Trophoblast cell (in vitro differentiated cells and primary cell): ENCODE measurements around the gene CHAMP1.
"Not testable (repeated sequence)": the region's sequence is repeated elsewhere in the genome, so short reads cannot be mapped to it uniquely, and the experiment has no call there.

Experiments
- DNase-seq, 2 donors: peaks; one replicate each; pipeline ENCODE4 v3.0.0-alpha.2; 2016
- H2AFZ ChIP-seq: 2 replicates; pipeline ENCODE4 v1.6.1; 2013; ENCODE audit warnings: low read length, moderate library complexity, mild to moderate bottlenecking; ENCODE audit not compliant: insufficient read depth, poor library complexity
- H2AK5ac ChIP-seq: 2 replicates; pipeline ENCODE4 v1.6.1; 2013; ENCODE audit warnings: mild to moderate bottlenecking, low read length
- H2BK120ac ChIP-seq: 2 replicates; pipeline ENCODE4 v1.6.1; 2013; ENCODE audit warnings: low read length, mild to moderate bottlenecking, moderate library complexity; ENCODE audit not compliant: insufficient read depth, poor library complexity
- H2BK12ac ChIP-seq: 2 replicates; pipeline ENCODE4 v1.6.1; 2013; ENCODE audit warnings: mild to moderate bottlenecking, low read length, moderate library complexity
- H2BK5ac ChIP-seq: 2 replicates; pipeline ENCODE4 v1.6.1; 2013; ENCODE audit warnings: low read length, low read depth, moderate library complexity, mild to moderate bottlenecking; ENCODE audit not compliant: poor library complexity
- H3K14ac ChIP-seq: 2 replicates; pipeline ENCODE4 v1.6.1; 2013; ENCODE audit warnings: mild to moderate bottlenecking, low read length
- H3K18ac ChIP-seq: 2 replicates; pipeline ENCODE4 v1.6.1; 2013; ENCODE audit warnings: mild to moderate bottlenecking, low read length
- H3K23ac ChIP-seq: 2 replicates; pipeline ENCODE4 v1.6.1; 2013; ENCODE audit warnings: low read length
- H3K27ac ChIP-seq: 2 replicates; pipeline ENCODE4 v1.5.1; 2013; ENCODE audit warnings: low read depth, mild to moderate bottlenecking, inconsistent platforms, low read length, moderate library complexity
- H3K27me3 ChIP-seq: 2 replicates; pipeline ENCODE4 v1.6.1; 2013; ENCODE audit warnings: inconsistent platforms, mild to moderate bottlenecking, low read length, moderate library complexity; ENCODE audit not compliant: insufficient read depth
- H3K36me3 ChIP-seq, 2 experiments: 1 replicate in 1 of 2; 2 replicates in 1 of 2; pipeline ENCODE4 v1.6.1; 2013; ENCODE audit warnings: low read length in 2 of 2, mild to moderate bottlenecking in 2 of 2, moderate library complexity in 1 of 2; ENCODE audit not compliant: insufficient read depth in 2 of 2, control insufficient read depth in 1 of 2
- H3K4ac ChIP-seq: 2 replicates; pipeline ENCODE4 v1.6.1; 2013; ENCODE audit warnings: low read depth, mild to moderate bottlenecking, low read length, moderate library complexity
- H3K4me1 ChIP-seq, 2 experiments: 1 replicate in 1 of 2; 2 replicates in 1 of 2; pipeline ENCODE4 v1.6.1; 2013; ENCODE audit warnings: low read length in 2 of 2, mild to moderate bottlenecking in 2 of 2, moderate library complexity in 1 of 2; ENCODE audit not compliant: insufficient read depth in 2 of 2, control insufficient read depth in 1 of 2
- H3K4me2 ChIP-seq: 2 replicates; pipeline ENCODE4 v1.6.1; 2013; ENCODE audit warnings: inconsistent platforms, mild to moderate bottlenecking, low read length, moderate library complexity
- H3K4me3 ChIP-seq: 2 replicates; pipeline ENCODE4 v1.5.1; 2013; ENCODE audit warnings: mild to moderate bottlenecking, low read depth, low read length, inconsistent platforms
- H3K79me1 ChIP-seq: one replicate; pipeline ENCODE4 v1.6.1; 2013; ENCODE audit warnings: low read length
- H3K79me2 ChIP-seq: 2 replicates; pipeline ENCODE4 v1.6.1; 2013; ENCODE audit warnings: low read length, mild to moderate bottlenecking; ENCODE audit not compliant: control insufficient read depth, insufficient read depth, poor library complexity
- H3K9ac ChIP-seq: 2 replicates; pipeline ENCODE4 v1.6.1; 2013; ENCODE audit warnings: mild to moderate bottlenecking, low read length
- H3K9me3 ChIP-seq: 2 replicates; pipeline ENCODE4 v1.6.1; 2013; ENCODE audit warnings: low read depth, mild to moderate bottlenecking, control low read depth, inconsistent platforms, low read length; ENCODE audit not compliant: insufficient read depth
- H4K12ac ChIP-seq: 2 replicates; pipeline ENCODE4 v1.6.1; 2013; ENCODE audit warnings: low read depth, mild to moderate bottlenecking, low read length, moderate library complexity
- H4K8ac ChIP-seq: 2 replicates; pipeline ENCODE4 v1.6.1; 2013; ENCODE audit warnings: low read depth, mild to moderate bottlenecking, low read length, moderate library complexity
- H4K91ac ChIP-seq: one replicate; pipeline ENCODE4 v1.6.1; 2013; ENCODE audit warnings: low read depth, mild to moderate bottlenecking, low read length, moderate library complexity
- WGBS: extraction: QIAGEN DNeasy Blood & Tissue Kit; methylation state at CpG from one replicate; pipeline ENCODE4 v1.1.7; 2013; ENCODE audit warnings: missing lambda C conversion rate; ENCODE audit not compliant: insufficient read length, insufficient coverage; ENCODE audit errors: extremely low coverage; 5-methylcytosine and 5-hydroxymethylcytosine counted together

The CHAMP1 gene

DNA sequence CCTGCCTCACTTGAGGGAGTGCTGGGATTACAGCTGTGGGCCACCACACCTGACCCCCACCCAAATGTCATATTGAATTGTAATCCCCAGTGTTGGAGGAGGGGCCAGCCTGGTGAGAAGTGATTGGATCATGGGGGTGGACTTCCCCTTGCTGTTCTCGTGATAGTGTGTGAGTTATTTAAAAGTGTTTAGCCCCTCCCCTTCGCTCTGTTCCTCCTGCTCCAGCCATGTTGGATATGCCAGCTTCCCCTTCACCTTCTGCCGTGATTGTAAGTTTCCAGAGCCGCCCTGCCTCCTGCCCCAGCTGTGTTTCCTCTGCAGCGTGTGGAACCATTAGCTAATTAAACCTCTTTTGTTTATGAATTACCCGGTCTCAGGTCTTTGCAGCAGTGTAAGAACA is 13.7 kb downstream of the CHAMP1 start:
- no peaks in the 10 kb centered on the region for H3K9me3 ChIP-seq
- no peak overlapping the region for H3K4me2 ChIP-seq
- H3K18ac ChIP-seq: no peak overlapping the region
- no peak overlapping the region for H2BK5ac ChIP-seq
- no peak overlapping the region for H3K23ac ChIP-seq
- H3K36me3 ChIP-seq: peaks cover 7 to 20% of the 10 kb centered on the region in 2 experiments
- no peak overlapping the region for H3K27ac ChIP-seq
- H3K14ac ChIP-seq: no peak overlapping the region
- no peak overlapping the region for H2AK5ac ChIP-seq
- no peak overlapping the region for H4K12ac ChIP-seq
- no peak overlapping the region for H3K4me3 ChIP-seq
- no peak for DNase-seq
- H4K91ac ChIP-seq: no peak overlapping the region
- H3K4me1 ChIP-seq: no peaks in the 10 kb centered on the region
- H3K27me3 ChIP-seq: no peaks in the 10 kb centered on the region
- H2BK120ac ChIP-seq: no peak overlapping the region
- no peaks in the 10 kb centered on the region for H3K79me2 ChIP-seq
- no CpG with 5 or more reads among the region's 6 CpGs for WGBS
- H3K4ac ChIP-seq: no peak overlapping the region
- H3K9ac ChIP-seq: no peak overlapping the region
- H4K8ac ChIP-seq: no peak overlapping the region
- H2BK12ac ChIP-seq: no peak overlapping the region
- no peak overlapping the region for H2AFZ ChIP-seq
- H3K79me1 ChIP-seq: no peaks in the 10 kb centered on the region

DNA sequence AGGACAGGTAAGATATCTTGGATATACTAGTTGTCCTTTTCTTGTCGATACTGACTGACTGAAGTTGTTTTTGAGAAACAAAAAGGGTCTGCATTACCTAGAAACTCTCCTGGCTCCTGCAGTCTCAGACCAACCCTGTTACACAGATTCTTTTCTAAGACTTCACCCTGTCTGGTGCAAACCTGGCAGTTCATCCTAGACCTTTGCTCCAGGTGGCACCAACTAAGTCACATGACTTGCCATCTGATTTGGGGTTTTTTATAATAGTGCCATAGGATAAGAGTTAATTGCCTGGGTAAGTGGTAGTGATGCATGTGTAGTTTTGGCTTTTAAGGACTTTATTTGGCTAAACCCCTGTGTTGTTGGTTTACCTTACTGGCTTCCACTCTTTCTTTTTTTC is 14.3 kb downstream of the CHAMP1 start:
- no peak overlapping the region for H3K27ac ChIP-seq
- H4K91ac ChIP-seq: no peak overlapping the region
- H3K9me3 ChIP-seq: no peaks in the 10 kb centered on the region
- H3K4me2 ChIP-seq: no peak overlapping the region
- H2BK5ac ChIP-seq: no peak overlapping the region
- no peak overlapping the region for H4K8ac ChIP-seq
- H3K27me3 ChIP-seq: no peaks in the 10 kb centered on the region
- no peak overlapping the region for H2BK120ac ChIP-seq
- H2BK12ac ChIP-seq: no peak overlapping the region
- no peak overlapping the region for H4K12ac ChIP-seq
- no CpG with 5 or more reads among the region's 1 CpG for WGBS
- H2AK5ac ChIP-seq: no peak overlapping the region
- no peak overlapping the region for H3K4me3 ChIP-seq
- no peak overlapping the region for H3K14ac ChIP-seq
- no peak for DNase-seq
- H3K79me1 ChIP-seq: no peaks in the 10 kb centered on the region
- H3K23ac ChIP-seq: no peak overlapping the region
- H3K79me2 ChIP-seq: no peaks in the 10 kb centered on the region
- peaks cover 7 to 19% of the 10 kb centered on the region in 2 experiments for H3K36me3 ChIP-seq
- no peak overlapping the region for H3K4ac ChIP-seq
- no peak overlapping the region for H3K9ac ChIP-seq
- H3K4me1 ChIP-seq: no peaks in the 10 kb centered on the region
- H3K18ac ChIP-seq: no peak overlapping the region
- H2AFZ ChIP-seq: no peak overlapping the region

DNA sequence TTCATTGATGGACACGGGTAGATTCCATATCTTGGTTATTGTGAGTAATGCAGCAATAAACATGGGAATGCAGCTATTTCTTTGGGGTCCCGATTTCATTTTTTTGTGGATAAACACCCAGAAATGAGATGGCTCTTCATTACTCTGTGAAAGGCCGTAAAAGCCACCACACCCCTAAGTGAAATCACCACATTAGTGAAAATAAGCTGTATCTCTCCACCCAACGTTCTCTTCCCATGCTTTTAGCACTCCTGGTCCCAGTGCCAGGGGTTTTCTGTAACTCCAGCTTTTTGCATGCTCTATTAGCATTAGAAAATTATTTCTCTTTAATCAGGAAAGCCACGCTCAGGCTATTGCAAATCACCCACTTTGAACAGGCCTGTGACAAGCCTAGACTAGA is 15.8 kb downstream of the CHAMP1 start:
- H3K4me3 ChIP-seq: no peak overlapping the region
- H3K4me1 ChIP-seq: no peaks in the 10 kb centered on the region
- WGBS: no CpG with 5 or more reads among the region's 5 CpGs
- H3K27me3 ChIP-seq: no peaks in the 10 kb centered on the region
- H3K4ac ChIP-seq: no peak overlapping the region
- no peak overlapping the region for H4K91ac ChIP-seq
- no peak overlapping the region for H4K12ac ChIP-seq
- H3K23ac ChIP-seq: no peak overlapping the region
- peaks cover 0 to 6% of the 10 kb centered on the region in 2 experiments for H3K36me3 ChIP-seq
- no peaks in the 10 kb centered on the region for H3K79me1 ChIP-seq
- no peak for DNase-seq
- H2BK12ac ChIP-seq: no peak overlapping the region
- H3K4me2 ChIP-seq: no peak overlapping the region
- H3K9ac ChIP-seq: no peak overlapping the region
- no peak overlapping the region for H2AFZ ChIP-seq
- no peak overlapping the region for H3K14ac ChIP-seq
- no peak overlapping the region for H2BK120ac ChIP-seq
- H2BK5ac ChIP-seq: no peak overlapping the region
- no peak overlapping the region for H3K27ac ChIP-seq
- H3K18ac ChIP-seq: no peak overlapping the region
- no peak overlapping the region for H4K8ac ChIP-seq
- no peaks in the 10 kb centered on the region for H3K79me2 ChIP-seq
- no peak overlapping the region for H2AK5ac ChIP-seq
- H3K9me3 ChIP-seq: no peaks in the 10 kb centered on the region

DNA sequence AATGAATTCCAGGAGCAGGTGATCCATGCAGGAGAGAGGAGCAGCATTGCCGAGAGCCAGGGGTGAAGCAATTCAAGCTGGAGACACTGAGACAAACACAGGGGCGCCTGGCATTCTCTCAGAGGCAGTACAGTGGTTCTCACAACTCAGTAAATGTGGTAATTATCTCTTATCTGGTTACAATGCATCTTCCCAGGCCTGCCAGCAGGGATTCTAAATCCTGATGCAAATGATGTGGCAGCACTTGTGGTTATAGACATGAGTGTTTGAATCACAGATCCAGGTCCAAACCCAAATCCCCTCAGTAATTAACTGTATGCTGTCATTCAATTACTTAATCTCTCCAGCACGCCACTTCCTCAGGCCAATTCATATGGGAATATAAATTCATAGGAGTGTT is 19.6 kb downstream of the CHAMP1 start:
- not testable (repeated sequence) for H3K18ac ChIP-seq, H4K12ac ChIP-seq, H4K8ac ChIP-seq, DNase-seq, H3K4me3 ChIP-seq, H4K91ac ChIP-seq, H2BK12ac ChIP-seq, H3K27me3 ChIP-seq, H3K36me3 ChIP-seq, H2BK5ac ChIP-seq, H3K79me1 ChIP-seq, H3K9ac ChIP-seq, H3K9me3 ChIP-seq, H3K27ac ChIP-seq, H2BK120ac ChIP-seq, H2AK5ac ChIP-seq, H3K4me1 ChIP-seq, H3K23ac ChIP-seq, H3K14ac ChIP-seq, H3K79me2 ChIP-seq, H3K4me2 ChIP-seq, H3K4ac ChIP-seq, H2AFZ ChIP-seq
- WGBS: no CpG with 5 or more reads among the region's 3 CpGs
